ENCODE data around the gene SLC7A9. TPM values are rescaled to one million over a fixed set of nuclear protein-coding genes. Genes with fewer than 3 reads are reported as not detected.

The SLC7A9 gene
- total and polyA plus RNA-seq, 2 of the 13 experiments (the other 11 are each of a cell fraction or from before 2014, with no cell fraction given), result 4.7 to 8.3 TPM

DNA sequence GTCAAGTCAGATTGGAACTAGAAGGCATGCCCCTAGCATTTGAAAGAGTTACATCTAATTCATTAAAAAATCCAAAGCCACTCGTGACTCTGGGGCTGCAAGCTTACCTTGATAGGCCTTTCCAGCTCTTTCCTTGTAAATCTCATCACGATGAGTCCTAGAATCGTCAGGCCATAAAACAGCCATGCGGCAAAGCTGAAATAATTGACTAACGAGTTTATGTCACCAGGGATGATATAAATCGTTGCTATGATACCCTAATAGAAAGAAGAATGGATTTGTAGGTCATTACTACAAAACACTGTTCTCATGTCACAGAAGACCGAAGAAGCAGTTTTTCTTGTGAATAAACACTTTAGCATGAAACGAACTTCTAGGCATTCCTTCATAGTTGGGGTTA is 27.5 kb downstream of the SLC7A9 start:
- TF ChIP-seq SNAPC4 (CRISPR knock-in tag; IDR thresholded peaks at IDR 0.05), result no peak
- TF ChIP-seq SETDB1 (CRISPR knock-in tag; IDR thresholded peaks at IDR 0.05; ENCODE audit: borderline replicate concordance), result no peak
- TF ChIP-seq MBNL3 (CRISPR knock-in tag; conservative IDR thresholded peaks at IDR 0.05), result no peak
- TF ChIP-seq THRA (CRISPR knock-in tag; IDR thresholded peaks at IDR 0.05; ENCODE audit: borderline replicate concordance), result no peak
- TF ChIP-seq ZNF569 (CRISPR knock-in tag; IDR thresholded peaks at IDR 0.05; ENCODE audit: borderline replicate concordance), result no peak
- no peak for TF ChIP-seq TEAD3 (CRISPR knock-in tag; optimal IDR thresholded peaks at IDR 0.05; ENCODE audit: borderline replicate concordance)
- no peak for TF ChIP-seq TBP (CRISPR knock-in tag; IDR thresholded peaks at IDR 0.05)
- no peak for TF ChIP-seq MATR3 (CRISPR knock-in tag; IDR thresholded peaks at IDR 0.05)
- no peak for TF ChIP-seq ZNF850 (CRISPR knock-in tag; conservative IDR thresholded peaks at IDR 0.05)
- TF ChIP-seq ZNF616 (CRISPR knock-in tag; IDR thresholded peaks at IDR 0.05; ENCODE audit: low read depth), result no peak
- TF ChIP-seq, protein P1, sequence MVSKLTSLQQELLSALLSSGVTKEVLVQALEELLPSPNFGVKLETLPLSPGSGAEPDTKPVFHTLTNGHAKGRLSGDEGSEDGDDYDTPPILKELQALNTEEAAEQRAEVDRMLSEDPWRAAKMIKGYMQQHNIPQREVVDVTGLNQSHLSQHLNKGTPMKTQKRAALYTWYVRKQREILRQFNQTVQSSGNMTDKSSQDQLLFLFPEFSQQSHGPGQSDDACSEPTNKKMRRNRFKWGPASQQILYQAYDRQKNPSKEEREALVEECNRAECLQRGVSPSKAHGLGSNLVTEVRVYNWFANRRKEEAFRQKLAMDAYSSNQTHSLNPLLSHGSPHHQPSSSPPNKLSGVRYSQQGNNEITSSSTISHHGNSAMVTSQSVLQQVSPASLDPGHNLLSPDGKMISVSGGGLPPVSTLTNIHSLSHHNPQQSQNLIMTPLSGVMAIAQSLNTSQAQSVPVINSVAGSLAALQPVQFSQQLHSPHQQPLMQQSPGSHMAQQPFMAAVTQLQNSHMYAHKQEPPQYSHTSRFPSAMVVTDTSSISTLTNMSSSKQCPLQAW (CRISPR knock-in tag; IDR thresholded peaks at IDR 0.05), result no peak
- no peak for TF ChIP-seq NFYB (CRISPR knock-in tag; IDR thresholded peaks at IDR 0.05)
- no peak for TF ChIP-seq SOX6 (IDR thresholded peaks at IDR 0.05)
- TF ChIP-seq SOX6 (CRISPR knock-in tag; IDR thresholded peaks at IDR 0.05), result no peak
- no peak for TF ChIP-seq YY1 (IDR thresholded peaks at IDR 0.05; ENCODE audit: insufficient read depth, insufficient replicate concordance, low read depth, low read length)
- TF ChIP-seq, protein P2, sequence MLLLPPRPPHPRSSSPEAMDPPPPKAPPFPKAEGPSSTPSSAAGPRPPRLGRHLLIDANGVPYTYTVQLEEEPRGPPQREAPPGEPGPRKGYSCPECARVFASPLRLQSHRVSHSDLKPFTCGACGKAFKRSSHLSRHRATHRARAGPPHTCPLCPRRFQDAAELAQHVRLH (CRISPR knock-in tag; IDR thresholded peaks at IDR 0.05; ENCODE audit: borderline replicate concordance, low read depth), result no peak
- BruUV-seq (replicated peaks), result no TSS peak
- ChIA-PET POLR2A (no interaction called here), CTCF (ENCODE audit: low intra/inter-chr PET ratio, low total read pairs) (no interaction called here)
- H3K27me3 ChIP-seq (ENCODE audit: control insufficient read depth in 1 of 2, insufficient read depth in 2 of 2, low read length in 2 of 2), result no peaks in the 10 kb centered on the region
- peaks cover 14% of the 10 kb centered on the region for H3K9me3 ChIP-seq (ENCODE audit: low read length)
- no peak overlapping the region for H3K9ac ChIP-seq (ENCODE audit: insufficient read depth, low read depth, low read length)
- no peak for FAIRE-seq
- no peak overlapping the region for H2AFZ ChIP-seq (ENCODE audit: low read length)
- DNase-seq (ENCODE audit: low spot score), result no peak
- 89% methylated on average over 8 of the region's 8 CpGs for whole genome bisulfite sequencing (ENCODE audit: low lambda C conversion rate)
- no peaks in the 10 kb centered on the region for H3K4me1 ChIP-seq (ENCODE audit: insufficient read depth, low read length)
- no peaks in the 10 kb centered on the region for H4K20me1 ChIP-seq (ENCODE audit: insufficient read depth, low read length)
- in situ Hi-C loops (cut with HindIII; ENCODE audit: extremely low pct_ligation_motif_present, low pct_unique_long_range_greater_than_20kb), result no loop called here
- no peak overlapping the region for H3K27ac ChIP-seq (ENCODE audit: extremely low read length, insufficient read depth, low read length)
- H3K4me2 ChIP-seq (ENCODE audit: low read depth, low read length), result no peak overlapping the region
- H3K36me3 ChIP-seq (replicated peaks in 1 of 2; ENCODE audit: control insufficient read depth in 1 of 2, insufficient read depth in 2 of 2, low read length in 2 of 2), result peaks cover 1 to 23% of the 10 kb centered on the region in 2 experiments; a peak in 3 of 5 replicates
- intact Hi-C loops (cut with micrococcal nuclease; ENCODE audit: unreplicated experiment), result no loop called here
- no peaks in the 10 kb centered on the region for H3K79me2 ChIP-seq (ENCODE audit: insufficient read depth, low read length)
- no peak for ATAC-seq
- H3K4me3 ChIP-seq (replicated peaks in 1 of 3; ENCODE audit: insufficient read depth in 1 of 3, low read depth in 2 of 3, low read length in 3 of 3), result no peak overlapping the region
